ENCODE data around the gene PCBP1. TPM values are rescaled to one million over a fixed set of nuclear protein-coding genes. Genes with fewer than 3 reads are reported as not detected.

PCBP1 gene
- total RNA-seq, 2 donors from 2014 or later: 97.9 to 128 TPM

DNA sequence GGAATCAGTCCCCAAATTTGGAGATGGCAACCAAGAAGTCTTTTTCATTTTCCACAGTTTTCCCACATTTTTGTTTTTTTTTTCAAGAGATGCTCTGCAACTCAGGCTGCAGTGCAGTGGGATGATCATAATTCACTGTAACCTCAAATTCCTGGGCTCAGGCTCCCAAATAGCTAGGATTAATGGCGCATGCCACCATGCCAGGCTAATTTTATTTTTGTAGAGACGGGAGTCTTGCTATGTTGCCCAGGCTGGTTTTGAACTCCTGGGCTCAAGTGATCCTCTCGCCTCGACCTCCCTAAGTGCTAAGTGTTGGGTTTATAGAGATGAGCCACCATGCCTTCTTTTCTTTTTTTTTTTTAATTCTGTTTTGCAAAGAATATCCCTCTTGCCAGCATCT lies 35.2 kb downstream of the PCBP1 start:
- DNase-seq: no peak
- 89 to 90% methylated on average over 4 of the region's 4 CpGs for WGBS, 2 donors
- H3K4me1 ChIP-seq: peaks cover 23% of the 10 kb centered on the region

DNA sequence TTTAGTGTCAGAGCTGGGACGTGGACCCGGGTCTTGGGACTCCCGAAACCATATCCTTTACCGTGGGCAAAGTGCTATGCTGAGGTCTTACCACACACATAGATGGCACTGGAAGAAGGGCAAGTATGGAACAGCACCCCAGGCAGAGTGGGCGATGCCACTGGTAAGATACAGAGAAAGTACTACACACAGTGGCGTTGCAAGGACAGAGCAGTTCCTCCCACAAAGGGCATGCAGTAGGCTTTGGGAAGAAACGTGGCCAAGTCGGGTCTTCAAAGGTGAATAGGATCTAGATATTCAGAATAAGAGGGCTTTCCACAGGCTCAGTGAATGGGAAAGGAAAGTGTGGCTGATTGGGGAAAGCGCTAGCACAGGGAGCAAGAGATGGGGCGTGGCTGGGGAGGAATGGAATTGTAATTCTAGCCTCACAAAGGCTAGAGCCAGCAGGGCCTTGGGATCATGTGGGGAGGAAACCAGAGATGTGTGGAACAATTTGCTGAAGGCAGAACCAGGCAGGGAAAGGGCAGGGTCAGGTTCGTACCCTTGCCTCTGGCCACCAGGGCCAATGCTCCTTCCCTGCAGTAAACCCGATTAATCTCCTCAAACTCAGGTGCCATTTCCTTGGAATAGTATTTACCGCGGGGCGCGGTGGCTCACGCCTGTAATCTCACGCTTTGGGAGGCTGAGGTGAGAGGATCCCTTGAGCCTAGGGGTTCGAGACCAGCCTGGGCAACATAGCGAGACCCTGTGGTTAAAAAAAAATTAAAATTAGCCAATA lies 36.0 kb downstream of the PCBP1 start:
- intact Hi-C loops (cut with DNase I): no loop called here
- Histone ChIP-seq H3K9me3 (no peaks in the 10 kb centered on the region), H3K4me3 (no peak overlapping the region), H3K36me3 (replicated peaks in 1 of 2; ENCODE audit: insufficient read depth in 1 of 2, low read depth in 2 of 2) (no peaks in the 10 kb centered on the region), H3K27me3 (no peaks in the 10 kb centered on the region), H3K4me1 (peaks cover 23% of the 10 kb centered on the region), H3K27ac (peak overlapping the region; percentile 93 to 100 (median 100))
- peak; percentile 71 to 82 (median 80) for DNase-seq
- WGBS, 2 donors: 44 to 48% methylated on average over 13 to 20 of the region's 20 CpGs
- peak; percentile 54 for ATAC-seq
- peak; percentile 37 to 55 (median 47) for TF ChIP-seq POLR2A (IDR thresholded peaks at IDR 0.05)
- TF ChIP-seq, protein P1, sequence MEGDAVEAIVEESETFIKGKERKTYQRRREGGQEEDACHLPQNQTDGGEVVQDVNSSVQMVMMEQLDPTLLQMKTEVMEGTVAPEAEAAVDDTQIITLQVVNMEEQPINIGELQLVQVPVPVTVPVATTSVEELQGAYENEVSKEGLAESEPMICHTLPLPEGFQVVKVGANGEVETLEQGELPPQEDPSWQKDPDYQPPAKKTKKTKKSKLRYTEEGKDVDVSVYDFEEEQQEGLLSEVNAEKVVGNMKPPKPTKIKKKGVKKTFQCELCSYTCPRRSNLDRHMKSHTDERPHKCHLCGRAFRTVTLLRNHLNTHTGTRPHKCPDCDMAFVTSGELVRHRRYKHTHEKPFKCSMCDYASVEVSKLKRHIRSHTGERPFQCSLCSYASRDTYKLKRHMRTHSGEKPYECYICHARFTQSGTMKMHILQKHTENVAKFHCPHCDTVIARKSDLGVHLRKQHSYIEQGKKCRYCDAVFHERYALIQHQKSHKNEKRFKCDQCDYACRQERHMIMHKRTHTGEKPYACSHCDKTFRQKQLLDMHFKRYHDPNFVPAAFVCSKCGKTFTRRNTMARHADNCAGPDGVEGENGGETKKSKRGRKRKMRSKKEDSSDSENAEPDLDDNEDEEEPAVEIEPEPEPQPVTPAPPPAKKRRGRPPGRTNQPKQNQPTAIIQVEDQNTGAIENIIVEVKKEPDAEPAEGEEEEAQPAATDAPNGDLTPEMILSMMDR (IDR thresholded peaks at IDR 0.05): no peak

More for the DNA sequence above, 35.2 kb downstream of the PCBP1 start:
- intact Hi-C loops (cut with DNase I): no loop called here
- no peak for TF ChIP-seq POLR2A (IDR thresholded peaks at IDR 0.05)
- TF ChIP-seq, protein P1 (IDR thresholded peaks at IDR 0.05): no peak
- H3K4me3 ChIP-seq: no peak overlapping the region
- no peak for ATAC-seq
- peak overlapping the region in 2 of 4 donors; percentile 99 to 100 for H3K27ac ChIP-seq
- no peaks in the 10 kb centered on the region for H3K27me3 ChIP-seq
- H3K36me3 ChIP-seq (replicated peaks in 1 of 2; ENCODE audit: insufficient read depth in 1 of 2, low read depth in 2 of 2): no peaks in the 10 kb centered on the region
- no peaks in the 10 kb centered on the region for H3K9me3 ChIP-seq

DNA sequence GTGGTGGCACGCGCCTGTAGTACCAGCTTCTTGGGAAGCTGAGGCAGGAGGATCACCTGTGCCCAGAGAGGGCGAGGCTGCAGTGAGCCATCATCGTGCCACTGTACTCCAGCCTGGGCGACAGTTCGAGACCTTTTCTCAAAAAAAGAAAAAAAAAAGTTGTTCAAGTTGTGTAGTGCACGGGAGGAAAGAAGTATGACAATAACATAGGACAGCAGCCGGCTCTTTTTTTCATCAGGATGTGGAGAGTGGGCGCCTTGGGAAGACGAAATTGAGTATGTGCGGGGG lies 36.5 kb downstream of the PCBP1 start:
- peak overlapping the region in 1 of 2 donors; percentile 34 for H3K4me3 ChIP-seq
- intact Hi-C loops (cut with DNase I): no loop called here
- H3K27ac ChIP-seq: peak overlapping the region; percentile 93 to 100 (median 100)
- TF ChIP-seq, protein P1 (IDR thresholded peaks at IDR 0.05): no peak
- TF ChIP-seq POLR2A (IDR thresholded peaks at IDR 0.05): no peak
- 17 to 18% methylated on average over 11 of the region's 11 CpGs for WGBS, 2 donors
- ATAC-seq (no peak), DNase-seq (no peak)
- H3K36me3 ChIP-seq (replicated peaks in 1 of 2; ENCODE audit: insufficient read depth in 1 of 2, low read depth in 2 of 2): no peaks in the 10 kb centered on the region
- peaks cover 23% of the 10 kb centered on the region for H3K4me1 ChIP-seq
- no peaks in the 10 kb centered on the region for H3K27me3 ChIP-seq
- H3K9me3 ChIP-seq: no peaks in the 10 kb centered on the region

DNA sequence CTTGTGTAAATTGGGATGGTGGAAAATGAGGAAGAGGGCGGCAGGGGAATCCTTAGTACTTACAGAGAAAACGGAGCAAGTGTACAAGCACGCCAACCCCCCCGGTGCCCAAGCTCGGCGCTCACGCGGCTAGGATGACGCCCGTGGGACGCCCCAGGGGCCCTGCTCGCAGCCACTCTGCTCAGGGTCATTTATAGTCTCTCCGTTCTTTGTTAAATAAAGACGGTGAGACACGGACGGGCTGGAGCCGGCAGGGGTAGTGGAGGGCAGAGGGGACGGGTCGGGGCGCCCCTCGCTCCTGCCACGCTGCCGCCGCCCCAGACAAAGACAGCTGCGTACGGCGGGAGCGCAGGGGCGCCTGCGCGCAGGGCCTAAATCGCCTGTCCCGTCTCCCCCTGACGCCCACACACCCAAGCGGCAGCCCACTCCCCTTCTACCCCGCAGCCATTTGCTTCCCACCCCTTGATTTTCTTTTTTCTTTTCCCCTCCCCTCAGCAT lies 37.8 kb downstream of the PCBP1 start:
- Histone ChIP-seq H3K4me1 (peaks cover 23% of the 10 kb centered on the region), H3K36me3 (replicated peaks in 1 of 2; ENCODE audit: insufficient read depth in 1 of 2, low read depth in 2 of 2) (no peaks in the 10 kb centered on the region), H3K27me3 (no peaks in the 10 kb centered on the region), H3K27ac (peak overlapping the region; percentile 93 to 100 (median 100)), H3K4me3 (no peak overlapping the region), H3K9me3 (no peaks in the 10 kb centered on the region)
- DNase-seq: peak; percentile 66 to 73 (median 72)
- peak; percentile 65 for ATAC-seq
- TF ChIP-seq POLR2A (IDR thresholded peaks at IDR 0.05): peak; percentile 24 to 52 (median 39)
- TF ChIP-seq, protein P1 (IDR thresholded peaks at IDR 0.05): no peak
- 0% methylated on average over 28 to 35 of the region's 36 CpGs for WGBS, 2 donors
- intact Hi-C loops (cut with DNase I): no loop called here

All from body of pancreas (tissue), 4 donors.